Stimulated activated CD8-positive, alpha-beta memory T cell treated with anti-CD3 and anti-CD28 coated beads, Interleukin-12 subunit alpha, Interleukin-12 subunit beta, amount 100 ng/mL, for 24 hours (primary cell): ENCODE results near the gene PARD3.
"Not testable (repeated sequence)": the region's sequence is repeated elsewhere in the genome, so short reads cannot be mapped to it uniquely, and the experiment has no call there.

Experiments used
- DNase-seq: peaks from one replicate; pipeline ENCODE4 v3.0.0-alpha.2; 2020; ENCODE audit errors: extremely low read depth

Gene PARD3

GRCh38 chr10:34742456-34742855, 72.6 kb downstream of the PARD3 start:
- DNase-seq: no peak

DNA sequence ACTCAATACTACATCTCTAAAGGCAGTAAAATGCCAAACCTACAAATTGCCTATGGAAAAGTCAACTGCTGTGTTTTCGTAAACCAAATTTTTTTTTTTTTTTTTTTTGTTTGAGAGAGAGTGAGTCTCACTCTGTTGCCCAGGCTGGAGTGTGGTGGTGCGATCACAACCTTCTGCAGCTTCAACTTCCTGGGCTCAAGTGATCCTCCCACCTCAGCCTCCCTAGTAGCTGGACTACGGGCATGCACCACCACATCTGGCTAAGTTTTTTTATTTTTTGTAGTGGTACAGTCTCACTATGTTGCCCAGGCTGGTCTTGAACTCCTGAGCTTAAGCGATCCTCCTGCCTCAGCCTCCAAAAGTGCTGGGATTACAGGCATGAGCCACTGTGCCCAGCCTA, 74.0 kb downstream of the PARD3 start:
- DNase-seq: not testable (repeated sequence)

GRCh38 chr10:34740321-34740720, 74.8 kb downstream of the PARD3 start:
- no peak for DNase-seq

- DNase-seq: no peak
Measured at GRCh38 chr10:34739915-34740314, 75.2 kb downstream of the PARD3 start.

DNA sequence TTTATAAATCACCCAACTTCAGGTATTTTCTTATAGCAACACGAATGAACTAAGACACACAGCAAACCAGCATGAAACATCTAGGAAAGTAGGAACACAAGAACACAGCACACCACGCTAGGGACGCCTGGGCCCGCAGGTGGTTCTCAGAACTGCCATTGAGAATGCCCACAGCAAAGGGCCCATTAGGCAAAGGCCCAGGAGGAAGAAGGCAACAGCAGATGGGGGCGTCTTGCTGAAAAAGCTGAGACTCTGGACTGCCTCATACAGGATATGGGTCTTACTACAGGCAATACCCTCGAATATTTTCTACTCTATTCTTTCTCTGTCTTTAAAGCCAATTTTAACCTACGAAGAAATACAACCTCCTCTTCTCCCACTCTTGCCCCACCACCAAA, 77.3 kb downstream of the PARD3 start:
- no peak for DNase-seq

DNA sequence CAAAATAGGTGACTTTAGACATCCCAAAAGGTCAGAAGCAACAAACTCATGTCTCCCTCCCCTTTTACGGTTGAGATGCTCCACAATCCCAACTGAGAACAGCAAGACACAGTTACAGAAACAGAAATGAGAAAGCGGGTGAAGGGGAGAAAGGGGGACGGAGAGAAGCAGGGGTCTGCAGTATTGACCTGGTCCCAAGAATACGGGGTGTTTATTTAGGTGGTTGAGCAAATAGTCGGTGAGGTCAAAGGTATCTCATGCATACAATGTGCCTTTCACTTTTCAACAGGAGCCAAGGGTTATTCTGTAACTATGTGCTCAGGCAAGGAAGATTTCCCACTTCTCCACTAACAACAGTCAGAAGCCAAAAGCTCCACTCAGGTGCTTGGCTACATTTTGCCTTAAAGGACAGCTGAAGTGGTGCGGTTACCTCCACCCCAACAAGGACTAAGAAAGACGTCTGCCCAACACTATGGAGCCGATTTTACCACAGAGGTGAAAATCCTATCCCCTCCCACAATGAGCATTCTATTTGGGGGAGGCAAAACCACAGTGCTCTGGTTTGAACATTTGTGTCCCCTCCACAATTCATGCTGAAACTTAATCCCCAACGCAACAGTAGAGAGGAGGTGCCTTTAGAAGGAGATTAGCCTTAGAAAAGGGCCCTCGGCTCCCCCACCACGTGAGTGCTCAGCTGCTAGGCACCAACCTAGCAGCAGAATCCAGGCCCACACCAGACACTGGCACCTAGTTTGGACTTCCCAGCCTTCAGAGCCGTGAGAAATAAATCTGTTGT, 77.9 kb downstream of the PARD3 start:
- DNase-seq: no peak

- no peak for DNase-seq
Measured at GRCh38 chr10:34734918-34735317, 80.2 kb downstream of the PARD3 start.

GRCh38 chr10:34732926-34733325, 82.2 kb downstream of the PARD3 start:
- no peak for DNase-seq

DNA sequence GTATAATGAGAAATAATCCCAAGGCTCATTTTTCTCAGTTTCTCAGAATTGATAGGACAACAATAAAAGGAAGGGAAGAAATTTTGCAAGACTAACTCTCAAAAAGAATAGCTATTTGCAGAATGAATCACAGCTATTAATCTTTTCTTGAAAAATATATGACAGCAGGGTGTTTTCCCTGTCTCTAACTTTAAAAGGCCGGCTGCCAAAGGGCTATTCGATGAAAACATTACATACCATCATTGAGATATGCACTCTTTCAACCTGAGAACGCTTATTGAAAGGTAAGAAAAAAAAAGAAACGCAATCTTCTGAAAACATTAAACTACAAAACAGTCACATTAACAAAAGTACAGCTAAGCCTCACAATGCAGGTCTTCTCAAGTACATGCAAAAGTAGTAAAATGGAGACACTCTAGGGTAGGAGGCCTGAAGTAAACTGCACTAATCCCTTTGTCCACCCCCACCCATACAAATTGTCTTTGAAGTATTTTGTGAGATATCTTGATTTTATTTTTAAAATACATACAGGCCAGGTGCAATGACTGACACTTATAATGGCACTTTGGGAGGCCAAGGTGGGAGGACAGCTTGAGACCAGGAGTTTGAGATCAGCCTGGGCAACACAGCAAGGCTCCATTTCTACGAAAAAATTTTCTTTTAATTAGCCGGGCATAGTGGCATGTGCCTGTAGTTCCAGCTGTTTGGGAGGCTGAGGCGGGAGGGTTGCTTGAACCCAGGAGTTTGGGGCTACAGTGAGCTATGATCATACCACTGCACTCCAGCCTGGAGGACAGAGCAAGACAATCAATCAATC, 83.0 kb downstream of the PARD3 start:
- DNase-seq: no peak

GRCh38 chr10:34731213-34731612, 83.9 kb downstream of the PARD3 start:
- DNase-seq: no peak

GRCh38 chr10:34730726-34731125, 84.4 kb downstream of the PARD3 start:
- no peak for DNase-seq

- no peak for DNase-seq
Measured at GRCh38 chr10:34729619-34730018, 85.5 kb downstream of the PARD3 start.

DNA sequence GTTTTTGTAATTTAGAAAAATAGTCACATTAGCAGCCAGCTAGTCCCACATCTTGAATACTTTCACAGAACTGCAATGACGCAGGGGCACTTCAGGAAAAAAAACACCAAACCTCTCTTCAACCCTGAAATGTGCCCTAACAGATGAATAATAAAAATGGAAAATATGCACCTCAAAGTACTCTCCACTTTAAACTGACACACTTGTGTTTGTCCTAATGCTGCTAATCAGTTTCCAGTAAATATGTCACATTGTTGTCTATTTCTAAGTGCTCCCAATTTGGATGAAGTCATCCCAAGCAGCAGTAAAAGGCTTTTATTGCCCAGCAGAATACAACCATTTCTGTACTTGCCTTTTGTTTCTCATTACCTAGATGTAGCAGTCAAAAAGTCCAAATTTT, 86.7 kb downstream of the PARD3 start:
- no peak for DNase-seq

GRCh38 chr10:34727595-34728033, 87.5 kb downstream of the PARD3 start:
- DNase-seq: no peak

DNA sequence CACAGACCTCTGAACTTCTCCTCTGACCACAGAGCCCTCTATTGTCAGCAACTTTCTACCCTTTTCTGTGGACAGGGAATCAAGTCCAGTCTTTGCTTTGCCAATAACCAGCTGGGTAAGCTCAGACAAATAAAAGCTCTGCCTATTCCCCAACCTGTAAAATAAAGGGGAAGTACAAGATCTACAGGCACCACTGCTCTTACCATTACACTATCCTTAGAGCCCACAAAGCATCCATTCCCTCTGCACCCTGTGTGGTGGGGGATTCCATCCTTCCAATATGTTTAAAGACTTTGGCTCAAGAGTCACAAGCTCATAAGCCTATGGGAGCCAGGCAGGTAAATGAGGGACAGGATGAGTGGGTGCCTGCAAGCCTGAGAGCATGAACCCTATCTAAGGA, 88.2 kb downstream of the PARD3 start:
- no peak for DNase-seq

DNA sequence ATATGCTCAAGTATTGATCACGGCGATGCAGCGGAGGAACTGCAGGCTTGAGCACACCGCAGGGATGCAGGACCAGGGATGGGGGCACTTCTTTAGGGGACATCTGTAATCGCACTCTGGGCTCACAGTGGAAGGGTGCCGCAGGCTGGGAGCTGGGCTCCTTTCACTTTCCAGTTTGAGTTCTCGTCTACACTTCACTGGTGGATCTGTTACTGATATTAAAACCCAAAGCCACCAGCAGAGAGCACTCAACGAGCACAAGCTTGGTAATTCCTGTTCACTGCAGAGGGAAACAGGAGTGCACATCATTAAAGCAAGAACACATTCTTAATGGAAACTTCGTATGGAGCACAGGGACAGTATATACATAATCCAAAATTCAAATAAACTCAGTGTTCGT, 91.3 kb downstream of the PARD3 start:
- DNase-seq: no peak

GRCh38 chr10:34722404-34722803, 92.7 kb downstream of the PARD3 start:
- DNase-seq: no peak

GRCh38 chr10:34721208-34721840, 93.8 kb downstream of the PARD3 start:
- DNase-seq: no peak

- DNase-seq: no peak
Measured at GRCh38 chr10:34719746-34720145, 95.3 kb downstream of the PARD3 start.

- no peak for DNase-seq
Measured at GRCh38 chr10:34719328-34719727, 95.8 kb downstream of the PARD3 start.

GRCh38 chr10:34717429-34717828, 97.7 kb downstream of the PARD3 start:
- no peak for DNase-seq

DNA sequence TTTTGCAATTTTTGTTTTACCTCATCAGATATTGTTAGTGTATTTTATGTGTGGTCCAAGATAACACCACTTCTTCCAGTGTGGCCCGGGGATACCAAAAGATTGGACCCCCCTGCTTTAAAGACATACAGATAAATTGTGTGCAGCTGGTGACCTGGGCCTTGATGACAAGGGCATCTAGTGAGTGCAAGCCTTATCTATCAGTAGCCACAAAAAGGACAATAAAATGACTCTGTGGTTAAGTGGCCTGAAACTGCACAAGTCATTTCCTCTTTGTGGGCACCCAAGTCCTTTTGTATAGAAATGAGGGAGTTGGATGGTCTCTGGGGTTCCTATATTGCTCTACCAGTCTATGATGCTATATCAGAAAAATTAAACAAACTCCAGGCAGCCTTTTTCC, 98.1 kb downstream of the PARD3 start:
- no peak for DNase-seq

DNA sequence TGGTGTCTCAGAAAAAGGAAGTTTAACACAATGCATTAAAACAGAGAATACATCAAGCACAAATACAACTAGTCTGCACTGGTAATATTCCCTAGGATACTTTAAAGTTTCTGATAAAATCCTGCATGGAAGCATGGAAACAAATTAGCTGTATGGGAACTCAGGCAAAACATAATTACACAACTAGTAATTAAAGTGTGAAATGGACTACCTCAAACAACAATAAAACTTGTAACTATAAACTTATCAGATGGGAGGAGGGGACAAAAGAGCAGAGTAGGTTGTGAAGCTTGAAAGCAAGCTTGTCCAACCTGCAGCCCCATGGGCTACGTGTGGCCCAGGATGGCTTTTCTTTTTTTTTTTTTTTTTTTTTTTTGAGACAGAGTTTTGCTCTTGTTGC, 98.9 kb downstream of the PARD3 start:
- no peak for DNase-seq
